ENCODE results near the gene FAM171A1. TPM values are rescaled to one million over a fixed set of nuclear protein-coding genes. Genes with fewer than 3 reads are reported as not detected.
A peak's percentile ranks its signal among the peaks of the same experiment; 100 is the strongest.

Gene FAM171A1
- total and polyA plus RNA-seq, 12 donors, result 3.5 to 14.1 (median 5.7) TPM

DNA sequence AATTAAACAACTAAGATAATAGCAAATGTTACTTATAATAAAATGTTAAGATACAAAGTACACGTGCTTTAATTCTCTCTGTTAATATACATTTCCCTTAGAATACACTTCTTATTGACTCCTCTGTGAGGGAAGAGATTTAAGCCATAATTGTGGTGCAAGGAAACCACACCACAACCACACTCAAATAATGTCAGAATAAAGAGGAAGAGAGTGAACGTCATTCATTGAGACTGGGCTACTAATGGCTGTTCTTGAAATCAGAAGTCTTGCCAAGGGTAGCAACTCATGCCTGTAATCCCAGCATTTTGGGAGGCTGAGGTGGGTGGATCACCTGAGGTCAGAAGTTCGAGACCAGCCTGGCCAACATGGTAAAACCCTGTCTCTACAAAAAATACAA is 10.0 kb downstream of the FAM171A1 start:
- Histone ChIP-seq H3K9me3 (replicated peaks in 1 of 3) (no peaks in the 10 kb centered on the region), H3K4me1 (replicated peaks in 1 of 2) (no peaks in the 10 kb centered on the region), H3K27ac (no peak overlapping the region), H3K4me3 (no peak overlapping the region), H3K36me3 (replicated peaks in 1 of 2) (no peaks in the 10 kb centered on the region), H3K27me3 (no peaks in the 10 kb centered on the region)
- TF ChIP-seq POLR2A (IDR thresholded peaks at IDR 0.05), result no peak
- TF ChIP-seq, protein P1, sequence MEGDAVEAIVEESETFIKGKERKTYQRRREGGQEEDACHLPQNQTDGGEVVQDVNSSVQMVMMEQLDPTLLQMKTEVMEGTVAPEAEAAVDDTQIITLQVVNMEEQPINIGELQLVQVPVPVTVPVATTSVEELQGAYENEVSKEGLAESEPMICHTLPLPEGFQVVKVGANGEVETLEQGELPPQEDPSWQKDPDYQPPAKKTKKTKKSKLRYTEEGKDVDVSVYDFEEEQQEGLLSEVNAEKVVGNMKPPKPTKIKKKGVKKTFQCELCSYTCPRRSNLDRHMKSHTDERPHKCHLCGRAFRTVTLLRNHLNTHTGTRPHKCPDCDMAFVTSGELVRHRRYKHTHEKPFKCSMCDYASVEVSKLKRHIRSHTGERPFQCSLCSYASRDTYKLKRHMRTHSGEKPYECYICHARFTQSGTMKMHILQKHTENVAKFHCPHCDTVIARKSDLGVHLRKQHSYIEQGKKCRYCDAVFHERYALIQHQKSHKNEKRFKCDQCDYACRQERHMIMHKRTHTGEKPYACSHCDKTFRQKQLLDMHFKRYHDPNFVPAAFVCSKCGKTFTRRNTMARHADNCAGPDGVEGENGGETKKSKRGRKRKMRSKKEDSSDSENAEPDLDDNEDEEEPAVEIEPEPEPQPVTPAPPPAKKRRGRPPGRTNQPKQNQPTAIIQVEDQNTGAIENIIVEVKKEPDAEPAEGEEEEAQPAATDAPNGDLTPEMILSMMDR (IDR thresholded peaks at IDR 0.05), result no peak
- no peak for DNase-seq
- 75 to 80% (median 78%) methylated on average over 3 of the region's 3 CpGs for WGBS, 4 donors
- intact Hi-C loops (cut with DNase I), result no loop called here

DNA sequence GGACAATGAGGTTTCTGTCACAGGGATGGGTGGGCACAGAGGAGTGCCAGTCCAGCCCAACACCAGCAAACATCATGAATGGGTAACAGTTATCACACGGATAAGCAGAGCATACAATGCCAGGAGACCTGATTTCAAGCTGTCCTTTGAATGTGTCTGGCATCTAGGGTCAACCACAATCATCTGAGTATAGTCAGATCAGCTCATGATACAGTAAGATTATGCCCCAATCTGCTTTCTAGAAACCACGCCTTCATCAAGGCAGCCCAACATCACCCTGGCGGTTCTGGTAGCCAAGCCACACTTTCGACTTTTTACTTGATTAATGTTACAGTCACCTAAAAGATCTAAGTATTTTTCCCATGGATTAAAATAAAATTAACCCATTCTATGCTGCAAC is 10.5 kb downstream of the FAM171A1 start:
- intact Hi-C loops (cut with DNase I), result no loop called here
- DNase-seq, result peak in 1 of 7 donors; percentile 17
- Histone ChIP-seq H3K27me3 (no peaks in the 10 kb centered on the region), H3K4me1 (replicated peaks in 1 of 2) (no peaks in the 10 kb centered on the region), H3K27ac (no peak overlapping the region), H3K36me3 (replicated peaks in 1 of 2) (no peaks in the 10 kb centered on the region), H3K4me3 (no peak overlapping the region), H3K9me3 (replicated peaks in 1 of 3) (no peaks in the 10 kb centered on the region)
- TF ChIP-seq POLR2A (IDR thresholded peaks at IDR 0.05), result no peak
- TF ChIP-seq, protein P1 (IDR thresholded peaks at IDR 0.05), result no peak
- 72 to 88% (median 82%) methylated on average over 4 of the region's 4 CpGs for WGBS, 4 donors

DNA sequence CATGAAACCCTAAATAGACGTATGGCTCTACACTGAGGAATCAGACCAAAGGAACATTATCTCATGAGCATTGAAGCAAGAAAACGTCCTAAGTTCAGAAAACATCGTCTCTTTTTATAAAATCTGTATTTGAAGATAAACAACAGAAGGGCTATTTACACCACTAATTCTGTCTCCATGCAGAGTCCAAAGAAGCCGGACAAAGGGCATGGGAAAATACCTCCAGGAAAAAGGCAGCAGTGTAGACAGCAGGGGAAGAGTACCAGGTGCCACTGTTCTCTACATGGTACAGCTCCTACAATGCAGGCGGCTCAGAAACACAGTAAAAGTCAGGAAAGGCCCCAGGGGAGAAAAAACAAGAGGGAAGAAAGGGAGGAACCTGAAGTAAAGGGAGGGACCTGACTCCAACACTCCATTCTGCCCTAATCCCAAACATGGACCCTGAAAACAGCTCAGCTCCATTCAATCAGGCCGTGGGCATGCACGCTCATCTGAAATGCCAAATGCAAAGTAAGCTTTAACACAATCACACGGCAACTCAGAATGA is 17.5 kb downstream of the FAM171A1 start:
- DNase-seq, result no peak

DNA sequence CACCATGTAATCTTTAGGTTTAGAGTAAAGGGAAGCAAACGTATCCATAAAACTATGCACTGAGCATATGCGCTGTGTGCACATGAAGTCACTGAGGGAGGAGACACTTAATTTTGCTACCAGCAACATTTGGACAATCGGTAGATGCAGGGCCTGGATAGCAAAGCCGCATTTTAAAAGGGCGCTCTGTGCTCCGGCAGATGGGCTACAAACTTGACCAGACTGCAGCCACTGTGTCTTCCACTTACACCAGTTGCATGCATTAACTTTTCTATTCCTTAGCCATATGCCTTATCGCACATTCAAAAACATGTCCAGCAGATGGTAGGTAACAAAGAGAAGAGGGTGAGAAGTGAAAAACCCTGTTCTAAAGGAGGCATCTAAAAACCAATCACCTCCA is 18.3 kb downstream of the FAM171A1 start:
- no peaks in the 10 kb centered on the region for H3K4me1 ChIP-seq (replicated peaks in 1 of 2)
- H3K4me3 ChIP-seq, result no peak overlapping the region
- 89 to 96% (median 94%) methylated on average over 7 of the region's 7 CpGs for WGBS, 4 donors
- no peak overlapping the region for H3K27ac ChIP-seq
- no peak for DNase-seq
- no peaks in the 10 kb centered on the region for H3K36me3 ChIP-seq (replicated peaks in 1 of 2)
- TF ChIP-seq POLR2A (IDR thresholded peaks at IDR 0.05), result no peak
- TF ChIP-seq, protein P1 (IDR thresholded peaks at IDR 0.05), result no peak
- intact Hi-C loops (cut with DNase I), result no loop called here
- no peaks in the 10 kb centered on the region for H3K9me3 ChIP-seq (replicated peaks in 1 of 3)
- no peaks in the 10 kb centered on the region for H3K27me3 ChIP-seq

More for the DNA sequence above, 17.5 kb downstream of the FAM171A1 start:
- no peak overlapping the region for H3K4me3 ChIP-seq
- H3K27ac ChIP-seq, result no peak overlapping the region
- no peaks in the 10 kb centered on the region for H3K9me3 ChIP-seq (replicated peaks in 1 of 3)
- 78 to 86% (median 83%) methylated on average over 8 of the region's 8 CpGs for WGBS, 4 donors
- TF ChIP-seq, protein P1 (IDR thresholded peaks at IDR 0.05), result no peak
- no peak for TF ChIP-seq POLR2A (IDR thresholded peaks at IDR 0.05)
- H3K36me3 ChIP-seq (replicated peaks in 1 of 2), result no peaks in the 10 kb centered on the region
- intact Hi-C loops (cut with DNase I), result no loop called here
- H3K4me1 ChIP-seq (replicated peaks in 1 of 2), result no peaks in the 10 kb centered on the region
- H3K27me3 ChIP-seq, result no peaks in the 10 kb centered on the region
